ENCODE data around the gene ZNF8. TPM values are rescaled to one million over a fixed set of nuclear protein-coding genes. Genes with fewer than 3 reads are reported as not detected.

Gene ZNF8
- polyA plus RNA-seq, 1 donor from 2014 or later: 5.5 TPM

GRCh38 chr19:58268344-58268743 lies 10.4 kb upstream of the ZNF8 start:
- Histone ChIP-seq H3K9me2 (ENCODE audit: insufficient read depth, low read length) (no peaks in the 10 kb centered on the region), H3K27ac (ENCODE audit: low read length) (no peak overlapping the region), H3K27me3 (ENCODE audit: insufficient read depth, low read depth, low read length) (no peaks in the 10 kb centered on the region), H3F3A (ENCODE audit: insufficient read depth, low read length, poor library complexity, severe bottlenecking) (no peaks in the 10 kb centered on the region), H3K4me2 (ENCODE audit: low read length) (no peak overlapping the region), H3K9me3 (ENCODE audit: low read length) (peaks cover 31% of the 10 kb centered on the region), H3K36me3 (ENCODE audit: insufficient read depth, low read length) (no peaks in the 10 kb centered on the region), H2AFZ (ENCODE audit: low read depth, low read length) (no peak overlapping the region), H3K4me3 (ENCODE audit: low read length) (no peak overlapping the region), H3K79me2 (replicated peaks; ENCODE audit: insufficient read depth, low read length) (no peaks in the 10 kb centered on the region), H4K20me1 (ENCODE audit: insufficient read depth) (no peaks in the 10 kb centered on the region), H3K9ac (ENCODE audit: low read length) (no peak overlapping the region)
- no peak for TF ChIP-seq REST (IDR thresholded peaks at IDR 0.05; ENCODE audit: borderline replicate concordance)
- no peak for TF ChIP-seq CTCF (IDR thresholded peaks at IDR 0.05; ENCODE audit: poor library complexity, severe bottlenecking)
- no peak for TF ChIP-seq EP300 (conservative IDR thresholded peaks at IDR 0.05; ENCODE audit: poor library complexity, severe bottlenecking)

- Histone ChIP-seq H3K9me3 (ENCODE audit: low read length) (peaks cover 8% of the 10 kb centered on the region), H3F3A (ENCODE audit: insufficient read depth, low read length, poor library complexity, severe bottlenecking) (no peaks in the 10 kb centered on the region), H4K20me1 (ENCODE audit: insufficient read depth) (no peaks in the 10 kb centered on the region), H3K27me3 (ENCODE audit: insufficient read depth, low read depth, low read length) (no peaks in the 10 kb centered on the region), H3K9ac (ENCODE audit: low read length) (no peak overlapping the region), H3K79me2 (replicated peaks; ENCODE audit: insufficient read depth, low read length) (peaks cover 19% of the 10 kb centered on the region), H3K4me3 (ENCODE audit: low read length) (no peak overlapping the region), H3K36me3 (ENCODE audit: insufficient read depth, low read length) (peaks cover 4% of the 10 kb centered on the region), H2AFZ (ENCODE audit: low read depth, low read length) (no peak overlapping the region), H3K27ac (ENCODE audit: low read length) (no peak overlapping the region), H3K9me2 (ENCODE audit: insufficient read depth, low read length) (no peaks in the 10 kb centered on the region), H3K4me2 (ENCODE audit: low read length) (no peak overlapping the region)
- TF ChIP-seq RAD21 (conservative IDR thresholded peaks at IDR 0.05) (no peak), SMC3 (conservative IDR thresholded peaks at IDR 0.05; ENCODE audit: poor library complexity) (no peak), TAF1 (IDR thresholded peaks at IDR 0.05; ENCODE audit: low read depth) (no peak), EZH2 (IDR thresholded peaks at IDR 0.05; ENCODE audit: borderline replicate concordance, insufficient read depth, low read length, poor library complexity, severe bottlenecking) (no peak), EP300 (conservative IDR thresholded peaks at IDR 0.05; ENCODE audit: poor library complexity, severe bottlenecking) (no peak), REST (IDR thresholded peaks at IDR 0.05; ENCODE audit: borderline replicate concordance) (no peak), CTCF (IDR thresholded peaks at IDR 0.05; ENCODE audit: poor library complexity, severe bottlenecking) (no peak), POLR2AphosphoS5 (IDR thresholded peaks at IDR 0.05) (no peak), MXI1 (conservative IDR thresholded peaks at IDR 0.05; ENCODE audit: poor library complexity, severe bottlenecking) (no peak)
Observed at GRCh38 chr19:58274771-58275201, 4.0 kb upstream of the ZNF8 start.
